Dermis microvascular lymphatic vessel endothelial cell (primary cell): ENCODE measurements around the gene FHIP1A. TPM values are rescaled to one million over a fixed set of nuclear protein-coding genes. Genes with fewer than 3 reads are reported as not detected.
A peak's percentile ranks its signal among the peaks of the same experiment; 100 is the strongest.

Experiments
- DNase-seq, 2 donors: peaks; one replicate each; pipeline versions ENCODE4 v3.0.0 to v3.0.0-alpha.2; 2010; ENCODE audit warnings: low read depth in 2 of 2
- total RNA-seq: library from RNA; depleted of rRNA; stranded (reverse); fragments of >200 nt; gene quantifications from 2 replicates; pipeline ENCODE4 v1.2.1, GENCODE V29; 2014

Gene FHIP1A
- total RNA-seq, 1 donor from 2014 or later, result 0.39 TPM

- DNase-seq, result peak in 1 of 2 donors; percentile 58
Measured at GRCh38 chr4:151417766-151418376, 8.9 kb downstream of the FHIP1A start.

GRCh38 chr4:151418385-151418784 is 9.4 kb downstream of the FHIP1A start:
- peak in 1 of 2 donors; percentile 88 for DNase-seq

GRCh38 chr4:151418856-151419255 is 9.9 kb downstream of the FHIP1A start:
- DNase-seq, result no peak

DNA sequence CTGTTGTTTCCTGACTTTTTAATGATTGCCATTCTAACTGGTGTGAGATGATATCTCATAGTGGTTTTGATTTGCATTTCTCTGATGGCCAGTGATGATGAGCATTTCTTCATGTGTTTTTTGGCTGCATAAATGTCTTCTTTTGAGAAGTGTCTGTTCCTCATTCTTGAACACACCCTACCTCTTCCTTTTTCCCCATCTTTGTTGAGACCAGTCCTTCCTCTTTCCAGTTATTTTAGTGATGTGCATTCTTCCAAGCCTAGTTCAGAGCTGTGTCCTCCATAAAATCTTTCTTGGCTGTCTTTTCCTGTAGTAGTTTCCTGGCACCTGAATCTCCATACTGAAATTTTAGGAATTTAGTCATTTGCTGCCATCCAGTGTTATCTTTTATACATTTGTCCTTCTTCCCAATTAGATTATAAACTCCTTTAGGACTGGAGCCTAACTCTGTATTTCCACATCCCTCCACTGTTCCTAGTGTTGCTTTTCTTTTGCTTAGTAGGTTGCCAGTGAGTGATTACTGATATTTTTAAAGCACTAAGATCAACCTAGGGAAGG is 11.4 kb downstream of the FHIP1A start:
- peak in 1 of 2 donors; percentile 38 for DNase-seq

DNA sequence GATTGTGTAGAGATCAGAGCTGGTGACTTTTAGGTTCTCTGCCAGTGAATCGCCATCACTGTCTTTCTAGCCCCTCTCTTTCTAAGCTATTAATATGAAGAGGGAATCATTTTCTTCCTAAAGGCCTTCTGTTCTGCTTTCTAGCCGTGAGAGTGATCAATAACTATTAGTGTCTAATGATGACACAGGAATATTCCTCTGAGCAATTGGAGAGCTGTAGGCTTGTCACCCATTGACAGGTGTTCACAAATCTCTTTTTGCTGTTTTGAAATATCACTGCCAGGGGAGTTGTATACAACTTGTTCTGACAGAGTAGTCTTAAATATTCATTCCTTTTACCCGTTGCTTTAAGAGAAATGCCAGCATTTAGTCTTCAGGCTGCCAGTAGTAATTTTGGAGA is 13.9 kb downstream of the FHIP1A start:
- no peak for DNase-seq

DNA sequence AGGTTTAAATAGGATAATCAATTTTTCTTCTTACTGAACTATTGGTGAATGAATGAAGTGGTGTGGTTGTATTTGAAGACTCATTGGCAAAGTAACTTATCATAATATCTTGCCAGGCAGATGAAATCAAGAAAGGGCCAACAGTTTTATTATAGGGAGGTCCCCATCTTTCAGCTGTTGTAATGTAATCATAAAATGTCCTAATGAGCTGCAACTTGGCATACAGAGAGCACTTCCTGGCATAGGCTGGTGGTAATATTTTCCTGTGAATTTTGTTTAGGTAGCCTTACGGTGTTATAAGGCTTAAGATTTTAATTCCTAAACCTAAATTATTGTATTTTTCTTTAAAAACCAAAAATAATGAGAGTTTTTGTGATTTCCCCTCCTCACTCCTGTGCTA is 17.5 kb downstream of the FHIP1A start:
- DNase-seq, result no peak

DNA sequence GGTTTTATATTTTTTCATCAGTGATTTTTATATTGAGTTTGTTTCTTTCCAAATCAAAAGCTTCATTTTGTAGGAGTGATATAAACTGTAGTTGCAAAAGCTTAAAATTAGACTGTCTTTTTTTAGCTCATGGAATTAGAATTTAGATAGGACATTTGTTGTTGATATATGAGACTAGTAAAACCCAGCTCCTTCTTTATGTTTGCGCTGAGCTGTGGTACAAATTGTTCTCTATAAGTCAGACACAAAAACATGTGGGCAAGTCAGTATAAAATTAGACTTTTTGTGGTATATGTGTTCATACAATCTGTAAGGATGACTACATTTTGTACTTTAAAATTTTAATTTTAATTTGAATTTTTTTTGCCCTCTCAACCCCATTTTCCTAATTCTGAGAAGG is 18.3 kb downstream of the FHIP1A start:
- DNase-seq, result no peak

DNA sequence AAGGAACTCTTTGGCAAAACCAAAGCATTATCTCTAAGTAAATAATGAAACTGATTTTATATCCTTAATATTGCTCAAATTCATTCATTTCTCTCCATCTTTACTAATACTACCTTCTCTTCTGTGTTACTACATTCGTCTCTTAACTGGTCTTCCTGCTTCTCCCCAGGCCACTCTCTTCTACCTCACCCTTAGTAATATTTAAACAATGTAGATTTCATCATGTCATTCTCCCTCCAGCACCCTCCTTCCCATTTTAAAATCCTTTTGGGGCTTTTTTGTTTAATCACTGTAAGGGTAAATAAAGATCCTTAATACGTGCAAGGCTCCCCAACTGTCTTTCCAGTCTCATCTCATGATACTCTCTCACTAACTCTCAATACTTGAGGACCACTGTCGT is 19.4 kb downstream of the FHIP1A start:
- no peak for DNase-seq

DNA sequence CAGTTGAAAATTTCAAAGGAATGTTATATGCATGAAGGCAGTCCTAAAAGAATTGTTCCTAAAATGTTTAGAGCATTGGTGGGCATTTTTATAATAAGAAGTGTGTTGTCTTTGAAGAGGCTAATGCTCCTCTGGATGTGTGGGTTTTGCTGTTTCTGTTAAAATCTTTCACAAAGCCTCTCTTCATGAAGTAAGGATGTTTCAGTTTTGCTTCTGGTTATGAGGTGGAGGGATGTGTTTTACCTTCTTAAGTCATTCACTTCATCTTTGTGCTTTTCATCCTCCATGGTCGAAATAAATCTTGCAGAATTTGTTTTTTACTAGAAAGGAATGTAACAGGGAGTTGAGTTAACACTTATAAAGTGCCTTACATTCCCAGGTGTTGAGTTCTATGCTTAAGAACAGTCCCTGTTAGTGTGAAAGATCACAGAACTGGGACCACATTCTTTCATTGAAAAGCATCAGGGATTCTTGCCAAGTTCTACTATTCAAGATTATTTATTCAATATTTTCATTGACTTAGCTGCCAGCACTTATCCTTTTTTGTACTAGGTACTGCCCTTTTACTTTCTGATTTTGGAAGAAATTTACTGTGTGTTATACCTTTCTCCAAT is 21.1 kb downstream of the FHIP1A start:
- no peak for DNase-seq

DNA sequence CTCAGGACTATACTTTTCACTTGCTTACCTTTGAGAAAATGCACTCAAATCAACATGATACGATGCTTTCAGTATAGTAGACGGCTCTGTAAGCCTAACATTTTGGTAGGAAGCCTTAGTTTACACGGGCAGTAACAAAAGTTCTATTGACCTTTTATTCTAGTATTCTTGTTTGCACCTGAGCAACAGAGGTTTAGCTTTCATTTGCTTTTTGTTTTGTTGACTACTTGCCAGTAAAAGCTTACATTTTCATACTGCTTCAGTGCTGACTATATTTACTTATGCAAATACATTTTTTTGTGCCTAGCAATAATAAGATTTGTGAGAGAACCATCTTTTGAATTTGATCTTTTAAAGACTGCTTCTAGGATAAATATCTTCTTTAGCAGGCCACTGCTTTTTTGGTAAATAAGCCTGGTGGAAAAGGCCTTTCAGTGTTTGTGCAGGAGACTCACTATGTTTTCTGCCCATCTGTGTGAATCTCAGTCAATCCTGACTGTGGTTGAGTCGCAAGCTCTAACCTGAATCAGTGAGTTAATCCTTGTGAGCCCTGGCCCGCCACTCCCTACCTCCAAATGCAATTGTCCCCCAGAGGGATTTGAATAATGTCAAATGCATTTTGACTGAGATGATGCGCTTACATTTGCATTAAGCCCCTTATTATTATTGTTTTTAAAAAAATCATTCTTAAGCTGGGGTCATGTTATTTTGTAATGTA is 21.9 kb downstream of the FHIP1A start:
- DNase-seq, result no peak

DNA sequence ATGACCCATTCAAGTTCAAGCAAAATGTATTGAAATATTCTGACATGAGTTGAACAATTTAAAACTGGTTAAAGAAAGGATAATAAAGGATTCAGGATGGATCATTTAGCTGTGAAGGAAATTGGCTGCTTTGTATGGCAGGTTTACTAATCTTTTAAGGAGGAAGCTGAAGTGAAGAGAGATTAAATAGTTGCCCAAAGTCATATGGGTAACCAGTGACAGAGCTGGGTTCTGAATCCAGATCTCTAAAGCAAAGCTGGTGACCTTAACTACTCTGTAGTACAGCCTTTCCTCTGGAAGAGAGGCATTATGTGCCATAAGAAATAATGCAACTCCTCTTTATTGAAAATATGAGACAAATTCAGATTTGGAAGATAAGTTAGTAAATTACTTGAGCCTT is 22.8 kb downstream of the FHIP1A start:
- DNase-seq, result no peak

DNA sequence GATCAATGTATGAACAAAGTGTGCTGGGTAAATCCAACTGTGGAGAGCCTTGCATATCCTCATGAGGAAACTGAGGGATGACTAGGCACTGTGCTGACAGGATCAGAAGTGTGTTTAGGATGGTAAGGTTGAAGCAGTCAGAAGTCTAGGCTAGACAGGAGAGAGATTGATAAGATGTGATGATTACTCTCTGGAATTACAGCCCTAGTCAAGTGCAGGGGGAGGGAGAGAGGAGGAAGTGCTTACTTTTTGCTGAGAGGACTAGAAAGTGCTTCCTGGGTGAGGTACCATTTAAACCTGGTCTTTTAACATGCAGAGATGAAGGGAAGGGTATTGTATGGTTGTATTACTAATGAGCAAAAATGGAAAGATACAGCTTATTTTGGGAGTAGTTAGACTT is 23.7 kb downstream of the FHIP1A start:
- DNase-seq, result no peak

- DNase-seq, result no peak
Measured at GRCh38 chr4:151434183-151434860, 25.3 kb downstream of the FHIP1A start.

DNA sequence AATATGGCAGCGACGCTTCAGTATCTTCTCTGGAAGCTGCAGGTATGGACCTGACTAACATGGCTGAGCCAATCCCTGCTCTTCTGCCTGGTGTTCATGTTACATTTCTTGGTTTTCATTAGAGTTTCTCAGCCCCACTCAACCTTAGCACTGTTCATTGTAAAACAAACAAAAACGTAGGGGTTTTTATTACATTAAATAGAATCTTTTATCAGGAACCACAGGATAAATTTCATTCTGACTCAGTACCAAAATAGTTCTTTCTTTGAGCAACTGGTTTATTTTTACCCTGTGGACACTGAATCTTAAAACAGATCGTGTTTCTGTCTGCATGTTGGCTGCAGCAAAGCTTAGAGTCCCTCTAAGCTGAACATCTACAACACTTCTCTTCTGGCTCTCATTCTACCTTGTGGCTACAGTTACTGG is 27.1 kb downstream of the FHIP1A start:
- DNase-seq, result no peak

DNA sequence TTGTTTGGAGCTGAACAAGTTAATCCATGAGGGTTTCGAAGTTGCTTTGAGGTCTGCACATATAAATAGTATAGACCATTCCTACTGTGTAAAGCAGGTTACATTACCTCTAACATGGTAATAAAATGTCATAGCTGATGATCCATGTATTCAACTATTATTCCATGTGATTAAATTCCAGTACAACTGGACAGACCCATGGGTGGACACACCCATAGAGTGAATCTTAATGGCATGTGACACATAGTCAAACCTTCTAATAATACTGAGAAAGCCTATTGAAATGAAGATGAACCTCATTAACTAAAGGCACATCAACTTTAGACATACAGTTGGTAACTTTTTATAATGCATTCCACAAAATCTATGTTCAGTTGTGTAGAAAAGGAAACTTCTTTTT is 28.5 kb downstream of the FHIP1A start:
- no peak for DNase-seq

- no peak for DNase-seq
Measured at GRCh38 chr4:151438154-151438553, 29.2 kb downstream of the FHIP1A start.

- no peak for DNase-seq
Measured at GRCh38 chr4:151439320-151439719, 30.3 kb downstream of the FHIP1A start.

GRCh38 chr4:151442002-151442401 is 33.0 kb downstream of the FHIP1A start:
- DNase-seq, result no peak

DNA sequence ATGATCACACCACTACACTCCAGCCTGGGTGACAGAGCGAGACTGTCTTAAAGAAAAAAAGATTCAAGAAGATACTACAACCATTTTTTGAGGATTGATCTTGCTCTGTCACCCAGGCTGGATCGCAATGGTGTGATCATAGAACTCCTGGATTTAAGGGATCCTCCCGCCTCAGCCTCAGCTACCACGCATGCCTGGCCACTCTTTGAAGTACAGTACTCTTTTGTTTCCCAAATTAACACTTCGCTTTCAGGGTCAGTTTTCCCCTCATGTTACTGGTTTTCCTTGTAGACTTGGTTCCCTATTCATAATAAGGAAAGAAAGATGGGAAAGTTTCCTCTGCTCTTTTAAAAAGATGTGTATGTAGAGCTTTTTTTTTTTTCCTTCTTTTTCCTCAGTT is 34.3 kb downstream of the FHIP1A start:
- DNase-seq, result no peak

DNA sequence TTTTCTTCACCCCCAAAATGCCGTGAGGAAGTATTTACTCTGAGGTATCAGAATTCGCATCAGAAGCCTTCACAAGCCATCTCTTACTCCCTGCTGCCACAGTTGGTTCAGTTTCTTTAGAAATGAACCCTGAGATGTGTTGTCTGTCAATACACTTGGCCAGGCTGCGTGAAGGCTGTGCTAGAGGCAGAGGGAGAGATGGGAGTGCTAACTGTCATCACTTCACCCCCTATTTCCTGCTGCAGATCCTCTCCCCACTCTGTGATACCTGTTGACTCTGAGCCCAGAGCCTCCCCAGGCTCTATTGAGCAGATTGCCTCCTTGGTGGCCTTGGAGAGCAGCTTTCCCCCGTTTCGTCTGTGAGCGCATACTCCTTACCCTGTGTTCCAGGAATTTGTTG is 34.8 kb downstream of the FHIP1A start:
- no peak for DNase-seq

- DNase-seq, result no peak
Measured at GRCh38 chr4:151446208-151446607, 37.2 kb downstream of the FHIP1A start.

DNA sequence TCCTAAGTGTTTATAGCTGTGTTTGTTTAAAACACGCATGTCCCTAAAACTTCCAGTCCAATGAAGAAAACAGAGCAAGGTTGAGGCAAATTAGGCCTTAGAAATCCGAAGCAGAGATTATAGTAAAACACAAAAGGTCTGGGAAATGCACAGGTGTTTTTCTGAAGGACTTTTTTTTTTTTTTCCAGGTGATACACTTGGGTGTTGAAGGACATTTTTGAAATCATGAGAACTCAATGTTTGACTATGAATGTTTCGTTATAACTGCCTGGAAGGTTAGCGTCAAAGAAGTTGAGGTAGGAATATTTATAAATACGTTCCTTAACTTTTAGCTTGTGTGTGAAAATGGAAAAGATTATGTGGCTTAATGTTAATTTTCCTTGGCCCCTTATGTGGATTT is 45.5 kb downstream of the FHIP1A start:
- no peak for DNase-seq
